ENCODE data around the gene MGLL. TPM values are rescaled to one million over a fixed set of nuclear protein-coding genes. Genes with fewer than 3 reads are reported as not detected.

Gene MGLL
- total RNA-seq, 1 experiment from 2014 or later = 6.8 TPM

DNA sequence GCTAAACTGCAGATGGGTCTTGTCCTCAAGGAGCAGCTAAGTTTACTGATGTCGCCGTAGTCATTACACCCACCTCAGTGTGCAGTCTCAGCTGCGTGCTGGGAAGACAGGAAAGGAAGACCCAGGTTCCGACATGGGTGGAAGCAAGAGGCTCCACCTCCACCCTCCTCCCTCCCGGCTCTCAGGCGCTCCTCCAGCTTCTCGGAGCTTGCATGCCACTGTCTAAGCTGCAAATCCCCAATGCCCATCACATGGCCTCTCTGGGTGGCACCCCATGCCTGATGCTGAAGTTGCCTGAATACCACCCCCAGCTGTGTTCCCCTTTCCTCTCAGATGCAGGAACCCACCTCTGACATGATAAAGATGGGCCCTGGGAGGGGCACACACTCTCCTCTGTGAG, 58.5 kb downstream of the MGLL start:
- H4K20me1 ChIP-seq (ENCODE audit: insufficient read depth) = no peaks in the 10 kb centered on the region
- ChIA-PET CTCF (no interaction called here), POLR2A (no interaction called here), RAD21 (ENCODE audit: low non-redundant PET in 1 of 2, low total read pairs in 2 of 2, uncharacterized antibody in 2 of 2, unreplicated experiment in 2 of 2) (no interaction called here)
- no peak overlapping the region for H3K9ac ChIP-seq (ENCODE audit: low read length)
- peaks cover 14 to 28% of the 10 kb centered on the region in 2 experiments for H3K4me1 ChIP-seq (ENCODE audit: control insufficient read depth in 1 of 2, insufficient read depth in 2 of 2, low read length in 2 of 2)
- H3K9me2 ChIP-seq (ENCODE audit: insufficient read depth) = no peaks in the 10 kb centered on the region
- no peaks in the 10 kb centered on the region for H3K27me3 ChIP-seq (ENCODE audit: insufficient read depth, low read length)
- no peak overlapping the region for H3K27ac ChIP-seq (ENCODE audit: low read depth, low read length)
- no peak overlapping the region for H3K4me2 ChIP-seq (ENCODE audit: low read length)
- H3K36me3 ChIP-seq (ENCODE audit: control insufficient read depth in 1 of 2, insufficient read depth in 2 of 2, low read length in 2 of 2) = no peaks in the 10 kb centered on the region
- no peak for ATAC-seq
- no peak for DNase-seq (ENCODE audit: low read depth, low spot score)
- no peaks in the 10 kb centered on the region for H3K9me3 ChIP-seq (ENCODE audit: control insufficient read depth in 1 of 2, insufficient read depth in 1 of 2, low read depth in 1 of 2, low read length in 2 of 2)
- no peaks in the 10 kb centered on the region for H3K79me2 ChIP-seq (ENCODE audit: insufficient read depth, low read length)
- BruUV-seq (replicated peaks) = no TSS peak
- no peak overlapping the region for H3K4me3 ChIP-seq (replicated peaks in 1 of 2; ENCODE audit: low read depth in 1 of 2, low read length in 2 of 2)
- H2AFZ ChIP-seq (ENCODE audit: low read depth, low read length, poor library complexity, severe bottlenecking) = no peak overlapping the region
- intact Hi-C loops (cut with micrococcal nuclease) = no loop called here
- TF ChIP-seq RAD21 (IDR thresholded peaks at IDR 0.05; ENCODE audit: low read depth) = no peak
- no peak for TF ChIP-seq SRF (IDR thresholded peaks at IDR 0.05; ENCODE audit: low read depth)
- TF ChIP-seq ZFX (IDR thresholded peaks at IDR 0.05) = no peak

DNA sequence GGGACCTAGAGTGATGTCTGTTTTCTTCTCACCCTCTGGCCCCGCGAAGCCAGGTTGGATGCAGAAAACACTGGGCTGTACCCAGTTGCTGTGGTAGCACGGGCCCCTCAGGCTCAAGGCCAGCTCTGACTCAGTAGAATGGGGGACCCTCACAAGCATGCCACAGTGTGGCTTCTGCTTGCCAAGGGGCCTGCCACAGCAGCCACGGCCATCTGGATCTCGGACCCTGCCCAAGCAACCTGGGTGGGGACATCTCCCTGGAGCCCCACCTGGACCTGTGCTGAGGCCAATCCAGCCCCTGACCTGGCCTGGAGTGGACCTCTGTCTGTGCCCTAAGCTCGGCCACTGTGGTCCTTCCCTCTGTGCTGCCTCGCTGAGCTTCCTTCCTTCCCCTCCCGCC, 59.0 kb downstream of the MGLL start:
- Histone ChIP-seq H3K9ac (ENCODE audit: low read length) (no peak overlapping the region), H3K27ac (ENCODE audit: low read depth, low read length) (no peak overlapping the region), H2AFZ (ENCODE audit: low read depth, low read length, poor library complexity, severe bottlenecking) (no peak overlapping the region), H3K36me3 (ENCODE audit: control insufficient read depth in 1 of 2, insufficient read depth in 2 of 2, low read length in 2 of 2) (no peaks in the 10 kb centered on the region), H3K4me3 (replicated peaks in 1 of 2; ENCODE audit: low read depth in 1 of 2, low read length in 2 of 2) (no peak overlapping the region), H3K4me1 (ENCODE audit: control insufficient read depth in 1 of 2, insufficient read depth in 2 of 2, low read length in 2 of 2) (peaks cover 9 to 23% of the 10 kb centered on the region in 2 experiments), H3K9me2 (ENCODE audit: insufficient read depth) (no peaks in the 10 kb centered on the region), H4K20me1 (ENCODE audit: insufficient read depth) (no peaks in the 10 kb centered on the region), H3K4me2 (ENCODE audit: low read length) (no peak overlapping the region), H3K27me3 (ENCODE audit: insufficient read depth, low read length) (no peaks in the 10 kb centered on the region), H3K79me2 (ENCODE audit: insufficient read depth, low read length) (no peaks in the 10 kb centered on the region), H3K9me3 (ENCODE audit: control insufficient read depth in 1 of 2, insufficient read depth in 1 of 2, low read depth in 1 of 2, low read length in 2 of 2) (no peaks in the 10 kb centered on the region)
- POLR2A ChIA-PET = interaction anchor here (0.6 kb wide), 1 partner anchor 40 kb away, joined by 3 read pairs; no protein-coding TSS in a partner anchor
- RAD21 ChIA-PET (ENCODE audit: low non-redundant PET in 1 of 2, low total read pairs in 2 of 2, uncharacterized antibody in 2 of 2, unreplicated experiment in 2 of 2) = no interaction called here
- ATAC-seq = no peak
- no peak for DNase-seq (ENCODE audit: low read depth, low spot score)
- BruUV-seq (replicated peaks) = no TSS peak
- intact Hi-C loops (cut with micrococcal nuclease) = no loop called here
- CTCF ChIA-PET = no interaction called here
- no peak for TF ChIP-seq POLR2A (IDR thresholded peaks at IDR 0.05; ENCODE audit: borderline replicate concordance, extremely low read depth, insufficient read depth, insufficient read length)
- no peak for TF ChIP-seq POLR2AphosphoS5 (IDR thresholded peaks at IDR 0.05; ENCODE audit: low read depth, low read length)
- TF ChIP-seq EZH2 (IDR thresholded peaks at IDR 0.05) = no peak
- TF ChIP-seq ELF1 (IDR thresholded peaks at IDR 0.05; ENCODE audit: borderline replicate concordance, low read depth) = no peak
- TF ChIP-seq ZNF274 (IDR thresholded peaks at IDR 0.05; ENCODE audit: low read depth, low read length) = no peak
- TF ChIP-seq, protein P1, sequence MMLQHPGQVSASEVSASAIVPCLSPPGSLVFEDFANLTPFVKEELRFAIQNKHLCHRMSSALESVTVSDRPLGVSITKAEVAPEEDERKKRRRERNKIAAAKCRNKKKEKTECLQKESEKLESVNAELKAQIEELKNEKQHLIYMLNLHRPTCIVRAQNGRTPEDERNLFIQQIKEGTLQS (IDR thresholded peaks at IDR 0.05) = no peak
- TF ChIP-seq, protein P2, sequence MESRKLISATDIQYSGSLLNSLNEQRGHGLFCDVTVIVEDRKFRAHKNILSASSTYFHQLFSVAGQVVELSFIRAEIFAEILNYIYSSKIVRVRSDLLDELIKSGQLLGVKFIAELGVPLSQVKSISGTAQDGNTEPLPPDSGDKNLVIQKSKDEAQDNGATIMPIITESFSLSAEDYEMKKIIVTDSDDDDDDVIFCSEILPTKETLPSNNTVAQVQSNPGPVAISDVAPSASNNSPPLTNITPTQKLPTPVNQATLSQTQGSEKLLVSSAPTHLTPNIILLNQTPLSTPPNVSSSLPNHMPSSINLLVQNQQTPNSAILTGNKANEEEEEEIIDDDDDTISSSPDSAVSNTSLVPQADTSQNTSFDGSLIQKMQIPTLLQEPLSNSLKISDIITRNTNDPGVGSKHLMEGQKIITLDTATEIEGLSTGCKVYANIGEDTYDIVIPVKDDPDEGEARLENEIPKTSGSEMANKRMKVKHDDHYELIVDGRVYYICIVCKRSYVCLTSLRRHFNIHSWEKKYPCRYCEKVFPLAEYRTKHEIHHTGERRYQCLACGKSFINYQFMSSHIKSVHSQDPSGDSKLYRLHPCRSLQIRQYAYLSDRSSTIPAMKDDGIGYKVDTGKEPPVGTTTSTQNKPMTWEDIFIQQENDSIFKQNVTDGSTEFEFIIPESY (IDR thresholded peaks at IDR 0.05; ENCODE audit: extremely low read depth, insufficient replicate concordance, low read length) = no peak
- TF ChIP-seq EGR1 (IDR thresholded peaks at IDR 0.05; ENCODE audit: low read depth) = no peak
- TF ChIP-seq EZH2phosphoT487 (IDR thresholded peaks at IDR 0.05; ENCODE audit: borderline replicate concordance) = no peak
- TF ChIP-seq, protein P3, sequence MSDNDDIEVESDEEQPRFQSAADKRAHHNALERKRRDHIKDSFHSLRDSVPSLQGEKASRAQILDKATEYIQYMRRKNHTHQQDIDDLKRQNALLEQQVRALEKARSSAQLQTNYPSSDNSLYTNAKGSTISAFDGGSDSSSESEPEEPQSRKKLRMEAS (IDR thresholded peaks at IDR 0.05) = no peak
- no peak for TF ChIP-seq SP1 (IDR thresholded peaks at IDR 0.05; ENCODE audit: low read depth)
- TF ChIP-seq, protein P4, sequence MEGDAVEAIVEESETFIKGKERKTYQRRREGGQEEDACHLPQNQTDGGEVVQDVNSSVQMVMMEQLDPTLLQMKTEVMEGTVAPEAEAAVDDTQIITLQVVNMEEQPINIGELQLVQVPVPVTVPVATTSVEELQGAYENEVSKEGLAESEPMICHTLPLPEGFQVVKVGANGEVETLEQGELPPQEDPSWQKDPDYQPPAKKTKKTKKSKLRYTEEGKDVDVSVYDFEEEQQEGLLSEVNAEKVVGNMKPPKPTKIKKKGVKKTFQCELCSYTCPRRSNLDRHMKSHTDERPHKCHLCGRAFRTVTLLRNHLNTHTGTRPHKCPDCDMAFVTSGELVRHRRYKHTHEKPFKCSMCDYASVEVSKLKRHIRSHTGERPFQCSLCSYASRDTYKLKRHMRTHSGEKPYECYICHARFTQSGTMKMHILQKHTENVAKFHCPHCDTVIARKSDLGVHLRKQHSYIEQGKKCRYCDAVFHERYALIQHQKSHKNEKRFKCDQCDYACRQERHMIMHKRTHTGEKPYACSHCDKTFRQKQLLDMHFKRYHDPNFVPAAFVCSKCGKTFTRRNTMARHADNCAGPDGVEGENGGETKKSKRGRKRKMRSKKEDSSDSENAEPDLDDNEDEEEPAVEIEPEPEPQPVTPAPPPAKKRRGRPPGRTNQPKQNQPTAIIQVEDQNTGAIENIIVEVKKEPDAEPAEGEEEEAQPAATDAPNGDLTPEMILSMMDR (IDR thresholded peaks at IDR 0.05 in 2 of 3, conservative IDR thresholded peaks at IDR 0.05 in 1 of 3; ENCODE audit: borderline replicate concordance in 1 of 3, insufficient read depth in 1 of 3, low read depth in 2 of 3, low read length in 2 of 3) = no peak
- TF ChIP-seq SIN3A (IDR thresholded peaks at IDR 0.05; ENCODE audit: low read depth) = no peak
- no peak for TF ChIP-seq YY1 (IDR thresholded peaks at IDR 0.05; ENCODE audit: extremely low read depth, insufficient replicate concordance, low read depth, low read length)
- TF ChIP-seq CEBPB (IDR thresholded peaks at IDR 0.05; ENCODE audit: low read depth) = no peak
- no peak for TF ChIP-seq TCF7L2 (IDR thresholded peaks at IDR 0.05; ENCODE audit: borderline replicate concordance, extremely low read depth, insufficient read depth, insufficient read length)
- TF ChIP-seq ZFX (IDR thresholded peaks at IDR 0.05) = no peak
